ENCODE measurements around the gene TADA1.
A peak's percentile ranks its signal among the peaks of the same experiment; 100 is the strongest.

GRCh38 chr1:166920561-166921475 is 44.8 kb upstream of the TADA1 start:
- TF ChIP-seq CTCF (conservative IDR thresholded peaks at IDR 0.05 in 1 of 2, IDR thresholded peaks at IDR 0.05 in 1 of 2; ENCODE audit: extremely low read depth in 1 of 2, insufficient read depth in 1 of 2, low read depth in 1 of 2, low read length in 2 of 2) (no peak), EZH2 (IDR thresholded peaks at IDR 0.05; ENCODE audit: borderline replicate concordance, low read length) (peak; percentile 68)
